Measurements from ENCODE around the gene VPS11. TPM values are rescaled to one million over a fixed set of nuclear protein-coding genes. Genes with fewer than 3 reads are reported as not detected.

Gene VPS11
- total and polyA plus RNA-seq, 10 of the 15 experiments (the other 5 are each of a cell fraction or from before 2014, with no cell fraction given) = 15.8 to 26.4 (median 24.5) TPM

- TF ChIP-seq CUX1 (IDR thresholded peaks at IDR 0.05; ENCODE audit: insufficient replicate concordance, low read depth, low read length) (no peak), ZNF217 (IDR thresholded peaks at IDR 0.05) (no peak), KDM1A (IDR thresholded peaks at IDR 0.05; ENCODE audit: borderline replicate concordance) (no peak), NFYB (IDR thresholded peaks at IDR 0.05; ENCODE audit: insufficient read depth, low read depth, low read length) (peak; percentile 90), EGR1 (IDR thresholded peaks at IDR 0.05; ENCODE audit: borderline replicate concordance in 1 of 2, low read depth in 2 of 2, low read length in 2 of 2) (peak in 1 of 2 experiments; percentile 91; a peak in 2 of 3 replicates), MEF2A (IDR thresholded peaks at IDR 0.05; ENCODE audit: insufficient read depth, low read depth, low read length) (no peak), PBX3 (IDR thresholded peaks at IDR 0.05; ENCODE audit: insufficient replicate concordance, low read depth, low read length) (peak; percentile 96), E4F1 (IDR thresholded peaks at IDR 0.05; ENCODE audit: borderline replicate concordance, partially characterized antibody) (peak; percentile 79), ZNF207 (IDR thresholded peaks at IDR 0.05; ENCODE audit: borderline replicate concordance) (0 out of 2 replicates have a peak, but pooled peaks have one; percentile 32), LARP7 (IDR thresholded peaks at IDR 0.05) (no peak; the same call in 1 of the 2 replicates), NFXL1 (IDR thresholded peaks at IDR 0.05; ENCODE audit: borderline replicate concordance) (no peak), NR2C1 (IDR thresholded peaks at IDR 0.05) (no peak), CEBPZ (IDR thresholded peaks at IDR 0.05; ENCODE audit: low read depth, low read length) (peak; percentile 58), ZNF274 (IDR thresholded peaks at IDR 0.05; ENCODE audit: insufficient read depth, insufficient read length) (no peak), EED (IDR thresholded peaks at IDR 0.05; ENCODE audit: low read depth) (no peak), FOXM1 (IDR thresholded peaks at IDR 0.05; ENCODE audit: low read depth, low read length) (no peak)
These were observed 53.6 kb downstream of the VPS11 start, which contains the start of gene HINFP (continued) for GRCh38 chr11:119121008-119121810.

Measured in GM12878 (cell line).